Activated naive CD4-positive, alpha-beta T cell treated with anti-CD3 and anti-CD28 coated beads, Interleukin-2, amount 50 U/mL, for 72 hours (primary cell): ENCODE measurements around the gene CSNK1G1. TPM values are rescaled to one million over a fixed set of nuclear protein-coding genes. Genes with fewer than 3 reads are reported as not detected.
"Not testable (repeated sequence)": the region's sequence is repeated elsewhere in the genome, so short reads cannot be mapped to it uniquely, and the experiment has no call there.

Experiments
- ATAC-seq, 2 donors: fragments of 150-1000 bp; cut with Tn5 transposase; 2 replicates each; pipeline ENCODE4 v1.10.0; 2021; ENCODE audit warnings: mild to moderate bottlenecking in 2 of 2, moderate library complexity in 2 of 2
- DNase-seq, 2 donors: peaks; one replicate each; pipeline ENCODE4 v3.0.0; 2021 to 2022; ENCODE audit warnings: low spot score in 2 of 2
- H3K27ac Mint-ChIP-seq, 2 donors: one replicate each; pipeline ENCODE4 v1.8.0; 2022; ENCODE audit warnings: mild to moderate bottlenecking in 2 of 2, mixed read lengths in 2 of 2
- H3K36me3 Mint-ChIP-seq, 2 donors: one replicate each; pipeline ENCODE4 v1.8.0; 2022; ENCODE audit warnings: mixed read lengths in 2 of 2
- H3K9me3 Mint-ChIP-seq, 2 donors: one replicate each; pipeline ENCODE4 v1.8.0; 2022; ENCODE audit warnings: mixed read lengths in 2 of 2
- total RNA-seq, 2 donors: library from RNA; stranded (reverse); gene quantifications; one replicate each; pipeline ENCODE4 v1.2.3, GENCODE V29; 2022

CSNK1G1 gene
- total RNA-seq, 2 donors from 2014 or later, result 26.6 to 32.3 TPM

DNA sequence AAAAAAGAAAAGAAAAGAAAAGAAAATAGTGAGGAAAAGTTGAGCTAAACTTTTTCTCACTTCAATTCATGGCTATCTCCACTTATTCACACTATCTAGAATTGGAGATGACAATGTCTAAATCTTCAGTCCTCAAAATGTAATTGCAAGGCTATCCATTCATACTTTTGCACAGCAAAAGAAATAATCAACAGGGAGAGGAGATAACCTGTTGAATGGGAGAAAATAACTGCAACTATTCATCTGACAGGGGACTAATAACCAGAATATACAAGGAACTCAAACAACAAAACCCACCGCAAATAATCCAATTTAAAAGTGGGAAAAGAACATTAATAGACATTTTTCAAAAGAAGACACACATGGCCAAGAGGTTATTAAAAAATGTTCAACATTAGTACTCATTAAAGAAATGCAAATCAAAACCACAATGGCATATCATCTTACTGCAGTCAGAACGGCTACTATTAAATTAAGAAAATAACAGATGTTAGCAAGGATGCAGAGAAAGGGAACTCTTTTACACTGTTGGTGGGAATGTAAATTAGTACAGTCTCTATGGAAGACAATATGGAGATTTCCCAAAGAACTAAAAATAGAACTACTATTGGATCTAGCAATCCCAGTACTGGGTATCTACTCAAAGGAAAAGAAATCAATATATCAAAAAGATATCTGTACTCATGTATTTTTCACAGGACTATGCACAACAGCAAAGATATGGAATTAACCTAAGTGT lies 119.6 kb downstream of the CSNK1G1 start:
- Mint-ChIP-seq H3K9me3 (no peaks in the 10 kb centered on the region), H3K36me3 (peaks cover 0 to under 1% of the 10 kb centered on the region in 2 donors), H3K27ac (no peak overlapping the region)
- no peak for ATAC-seq
- DNase-seq, result no peak

DNA sequence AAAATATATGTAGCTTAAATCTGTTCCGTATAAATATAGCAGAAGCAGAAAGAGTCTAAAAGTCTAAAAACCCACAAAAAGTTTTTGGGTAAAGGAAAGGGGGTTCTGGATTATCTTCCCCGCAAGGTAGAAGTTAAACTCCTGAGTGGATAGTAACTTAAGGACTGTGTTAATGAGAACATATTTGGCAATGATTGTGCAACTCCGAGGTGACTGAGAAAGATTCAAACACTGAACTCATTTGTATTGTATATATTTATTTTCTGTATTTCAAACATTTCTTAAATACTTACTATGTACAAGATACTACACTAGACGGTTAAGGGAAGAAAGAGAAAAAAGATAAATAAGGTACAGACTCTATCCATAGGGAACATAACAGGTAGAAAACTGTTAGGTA lies 120.4 kb downstream of the CSNK1G1 start:
- Mint-ChIP-seq H3K9me3 (no peaks in the 10 kb centered on the region), H3K36me3 (no peaks in the 10 kb centered on the region), H3K27ac (no peak overlapping the region)
- ATAC-seq, result no peak
- no peak for DNase-seq

DNA sequence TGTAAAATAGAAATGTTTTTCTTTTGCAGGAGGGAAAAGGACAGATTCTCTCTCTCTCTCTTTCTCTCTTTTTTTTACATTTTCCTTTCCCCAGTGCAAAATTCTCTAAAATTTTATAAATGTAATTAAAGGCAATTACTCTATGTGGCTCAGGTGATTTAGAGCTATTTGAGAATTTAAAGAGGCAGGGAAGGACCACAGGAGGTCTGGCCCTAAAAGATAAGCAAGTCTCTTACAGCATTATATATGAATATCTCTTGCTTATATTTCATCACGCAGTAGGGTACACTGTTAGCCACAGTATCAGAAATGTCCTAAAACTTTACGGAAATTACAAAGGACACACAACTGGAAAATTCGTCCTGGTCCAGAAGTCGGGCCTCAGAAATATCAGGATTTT lies 122.7 kb downstream of the CSNK1G1 start:
- ATAC-seq, result no peak
- Mint-ChIP-seq H3K27ac (no peak overlapping the region), H3K36me3 (no peaks in the 10 kb centered on the region)

DNA sequence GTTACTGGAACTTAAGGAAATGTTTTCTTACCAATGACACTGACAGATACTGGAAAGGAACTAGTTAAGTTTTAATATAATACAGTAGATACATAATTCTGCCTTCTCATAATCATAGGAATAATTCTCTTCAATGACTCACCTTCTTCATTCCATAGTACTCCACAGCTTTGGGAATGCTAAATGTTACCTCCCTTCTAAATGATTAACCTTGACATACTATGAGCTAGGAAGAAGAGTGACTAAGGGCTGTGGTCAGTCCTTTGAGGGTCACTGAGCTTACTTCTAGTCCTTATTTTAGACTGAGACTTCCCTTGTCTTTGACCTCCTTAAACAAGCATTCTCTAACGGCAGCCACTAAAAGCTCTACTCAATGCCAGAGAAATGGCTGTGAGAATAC lies 123.6 kb downstream of the CSNK1G1 start:
- Mint-ChIP-seq H3K27ac (no peak overlapping the region), H3K36me3 (peaks cover 2 to 4% of the 10 kb centered on the region in 2 donors), H3K9me3 (no peaks in the 10 kb centered on the region)
- no peak for DNase-seq
- ATAC-seq, result no peak

More for the DNA sequence above, 122.7 kb downstream of the CSNK1G1 start:
- no peaks in the 10 kb centered on the region for H3K9me3 Mint-ChIP-seq
- DNase-seq, result no peak

DNA sequence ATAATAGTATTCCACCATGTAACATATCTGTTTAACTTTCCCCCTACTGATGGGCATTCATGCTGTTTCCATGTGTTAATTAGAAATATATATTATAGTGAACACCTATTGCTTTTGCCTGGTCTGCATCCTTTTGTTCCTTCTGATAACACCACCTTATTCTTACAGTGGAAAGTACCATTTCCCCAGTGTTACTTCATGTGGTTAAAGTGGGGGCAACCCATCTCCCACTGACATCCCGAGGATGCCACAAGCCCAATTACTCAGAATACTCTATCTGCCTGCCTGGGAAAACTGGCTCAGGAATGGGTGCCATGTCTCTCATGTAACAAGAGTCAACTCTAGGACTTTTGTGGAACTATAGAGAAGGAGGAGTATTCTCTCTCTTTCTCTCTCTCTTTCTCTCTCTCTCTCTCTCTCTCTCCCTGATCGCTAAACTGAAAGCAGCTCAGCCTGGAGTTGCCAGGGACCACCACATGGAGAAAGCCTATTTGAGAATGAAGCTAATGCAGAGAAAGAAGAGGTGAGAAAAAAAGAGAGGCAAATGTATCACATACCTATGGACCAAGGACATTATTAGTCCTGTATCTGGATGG lies 126.7 kb downstream of the CSNK1G1 start:
- Mint-ChIP-seq H3K36me3 (peaks cover 5 to 7% of the 10 kb centered on the region in 2 donors), H3K9me3 (no peaks in the 10 kb centered on the region), H3K27ac (no peak overlapping the region)
- DNase-seq, result no peak
- ATAC-seq, result peak in 1 of 2 donors; percentile 70

DNA sequence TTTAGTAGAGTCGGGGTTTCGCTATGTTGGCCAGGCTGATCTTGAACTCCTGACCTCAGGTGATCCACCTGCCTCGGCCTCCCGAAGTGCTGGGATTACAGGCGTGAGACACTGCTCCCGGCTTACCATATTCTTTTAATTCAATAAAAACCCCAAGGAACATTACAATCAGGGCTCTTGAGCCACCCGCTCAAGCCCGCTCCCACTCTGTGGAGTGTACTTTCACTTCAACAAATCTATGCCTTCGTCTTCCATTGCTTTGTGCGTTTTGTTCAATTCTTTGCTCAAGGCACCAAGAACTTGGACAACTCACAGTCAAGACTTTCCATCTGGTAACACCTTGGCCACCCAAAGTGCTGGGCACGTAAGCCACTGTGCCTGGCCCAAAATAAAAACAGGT lies 130.2 kb downstream of the CSNK1G1 start:
- Mint-ChIP-seq H3K36me3 (peaks cover 7 to 12% of the 10 kb centered on the region in 2 donors), H3K27ac (no peak overlapping the region), H3K9me3 (no peaks in the 10 kb centered on the region)
- ATAC-seq (no peak), DNase-seq (no peak)

DNA sequence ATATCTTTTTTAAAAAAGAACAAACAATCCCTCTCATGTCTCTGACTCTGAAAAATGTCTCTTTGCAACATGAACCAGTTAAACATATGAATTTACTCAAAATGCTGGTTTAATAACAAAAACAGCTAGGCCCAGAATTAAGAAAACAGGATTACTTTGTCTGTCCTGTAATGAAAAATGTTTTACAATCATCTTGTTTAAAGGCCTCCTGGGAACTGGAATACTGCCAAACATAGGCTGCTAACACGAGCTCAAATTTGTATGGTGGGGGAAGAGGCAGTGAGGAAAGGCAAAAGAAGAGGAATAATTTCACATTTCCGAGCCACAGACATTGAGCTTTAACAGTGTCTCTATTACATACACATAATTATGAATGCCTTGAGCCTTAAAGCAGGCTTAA lies 131.5 kb downstream of the CSNK1G1 start:
- no peak overlapping the region for H3K27ac Mint-ChIP-seq
- DNase-seq (no peak), ATAC-seq (no peak)
- H3K9me3 Mint-ChIP-seq, result no peaks in the 10 kb centered on the region
- H3K36me3 Mint-ChIP-seq, result peaks cover 7 to 12% of the 10 kb centered on the region in 2 donors

DNA sequence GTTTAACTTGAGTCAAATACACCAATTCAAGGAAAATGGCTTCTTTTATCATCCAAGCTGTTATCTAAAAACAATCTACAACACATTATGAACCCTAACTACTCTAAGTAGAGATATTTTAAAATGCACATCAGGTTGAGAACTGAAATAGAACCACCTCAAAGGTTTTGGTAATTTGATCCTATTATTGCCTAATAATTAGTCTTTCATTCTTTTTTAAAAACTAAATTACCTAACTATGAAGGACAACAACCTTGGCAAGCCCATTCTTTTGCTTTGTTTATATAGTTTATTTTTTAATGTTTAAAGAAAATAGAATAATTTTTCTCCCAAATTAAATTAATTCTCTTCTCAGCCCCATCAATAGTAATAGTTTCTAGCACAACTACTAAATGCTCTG lies 132.1 kb downstream of the CSNK1G1 start:
- Mint-ChIP-seq H3K27ac (no peak overlapping the region), H3K36me3 (peaks cover 7 to 12% of the 10 kb centered on the region in 2 donors), H3K9me3 (no peaks in the 10 kb centered on the region)
- DNase-seq, result no peak
- no peak for ATAC-seq

DNA sequence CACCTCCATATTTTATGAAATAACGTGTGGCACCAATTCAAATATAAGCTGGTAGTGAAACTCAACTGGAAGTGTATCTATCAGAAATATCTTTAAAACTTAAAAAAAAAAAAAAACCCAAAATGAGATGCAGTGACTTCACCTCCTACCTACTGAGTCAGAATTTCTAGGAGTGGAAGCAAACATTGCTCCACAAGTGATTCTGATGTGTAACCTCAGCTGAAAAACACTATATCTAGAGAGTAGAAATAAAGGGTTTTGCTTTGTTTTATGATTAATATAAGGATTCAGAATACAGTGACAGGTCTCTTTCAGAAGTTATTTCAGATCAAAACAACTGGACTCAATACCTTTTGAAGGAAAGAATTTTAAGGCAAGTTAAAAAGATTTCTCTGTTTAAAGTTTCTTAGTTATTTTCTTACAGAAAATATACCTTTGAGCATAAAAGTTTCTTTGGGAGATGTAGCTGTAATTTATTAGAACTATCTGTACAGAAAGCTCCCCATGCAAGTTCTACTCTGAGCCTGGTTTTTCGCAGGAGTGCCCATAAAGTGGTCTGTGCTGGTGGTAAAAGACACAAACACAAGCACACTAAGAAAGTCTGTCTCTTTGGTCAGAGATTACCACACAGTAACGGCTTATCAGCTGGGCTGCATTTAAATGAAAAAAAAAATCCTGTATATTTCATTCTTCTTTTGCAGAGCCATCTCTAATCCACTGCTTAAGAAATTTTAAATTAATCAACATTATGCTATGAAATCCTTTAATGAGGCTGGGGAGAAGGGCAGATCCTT lies 133.2 kb downstream of the CSNK1G1 start:
- Mint-ChIP-seq H3K9me3 (no peaks in the 10 kb centered on the region), H3K27ac (peak overlapping the region; percentile 25 to 52)
- peak; percentile 85 to 97 for ATAC-seq

DNA sequence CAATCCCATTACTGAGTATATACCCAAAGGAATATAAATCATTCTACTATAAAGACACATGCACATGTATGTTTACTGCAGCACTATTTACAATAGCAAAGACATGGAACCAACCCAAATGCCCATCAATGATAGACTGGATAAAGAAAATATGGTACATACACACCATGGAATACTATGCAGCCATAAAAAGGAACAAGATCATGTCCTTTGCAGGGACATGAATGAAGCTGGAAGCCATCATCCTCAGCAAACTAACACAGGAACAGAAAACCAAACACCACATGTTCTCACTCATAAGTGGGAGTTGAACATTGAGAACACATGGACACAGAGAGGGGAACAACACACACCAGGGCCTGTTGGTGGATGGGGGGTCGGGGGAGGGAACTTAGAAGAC lies 134.1 kb downstream of the CSNK1G1 start:
- ATAC-seq, H3K9me3 Mint-ChIP-seq, DNase-seq, H3K27ac Mint-ChIP-seq, H3K36me3 Mint-ChIP-seq: not testable (repeated sequence)

More for the DNA sequence above, 133.2 kb downstream of the CSNK1G1 start:
- no peak for DNase-seq
- peaks cover 6 to 12% of the 10 kb centered on the region in 2 donors for H3K36me3 Mint-ChIP-seq

DNA sequence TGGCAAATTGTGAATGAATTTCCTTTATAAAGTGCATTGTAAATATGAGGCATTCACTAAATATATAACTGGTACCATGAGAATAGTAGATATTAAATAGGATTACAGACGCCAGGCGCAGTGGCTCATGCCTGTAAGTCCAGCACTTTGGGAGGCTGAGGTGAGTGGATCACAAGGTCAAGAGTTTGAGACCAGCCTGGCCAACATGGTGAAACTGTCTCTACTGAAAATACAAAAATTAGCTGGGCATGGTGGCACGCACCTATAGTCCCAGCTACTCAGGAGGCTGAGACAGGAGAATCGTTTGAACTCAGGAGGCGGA lies 138.6 kb downstream of the CSNK1G1 start:
- not testable (repeated sequence) for DNase-seq, H3K9me3 Mint-ChIP-seq, H3K27ac Mint-ChIP-seq, ATAC-seq, H3K36me3 Mint-ChIP-seq

DNA sequence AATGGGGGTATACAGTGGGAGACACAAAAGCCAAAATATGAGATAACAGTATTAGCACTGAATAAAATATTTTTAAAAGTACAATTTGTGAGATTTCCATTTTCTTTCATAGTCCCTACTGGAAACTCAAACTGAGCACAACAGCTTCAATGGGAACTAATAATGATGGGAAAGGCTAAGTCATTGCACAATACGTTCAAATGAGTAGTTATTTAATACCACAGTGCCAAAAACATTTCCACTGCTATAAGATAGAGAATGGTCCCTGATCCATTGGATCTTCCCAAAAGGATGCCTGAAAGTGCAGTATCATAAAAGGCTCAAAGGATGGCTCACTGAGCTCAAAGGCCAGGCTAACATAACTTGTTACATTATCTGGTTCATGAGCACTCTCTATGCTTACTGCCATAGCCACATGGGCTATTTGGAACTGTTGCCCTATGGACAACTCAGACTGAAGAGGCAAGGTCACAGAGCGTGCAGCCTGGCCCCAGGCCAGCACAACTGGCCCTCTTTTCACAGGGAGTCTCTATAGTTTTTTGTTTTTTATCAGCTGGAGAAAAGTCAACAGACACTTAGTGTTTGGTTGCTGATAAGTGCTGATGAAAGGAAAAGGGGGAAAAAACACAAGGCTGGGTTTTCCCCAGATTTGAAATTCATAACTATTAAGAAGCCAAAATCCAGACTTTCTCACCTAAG lies 139.1 kb downstream of the CSNK1G1 start:
- Mint-ChIP-seq H3K9me3 (no peaks in the 10 kb centered on the region), H3K36me3 (peaks cover 5 to 7% of the 10 kb centered on the region in 2 donors), H3K27ac (no peak overlapping the region)
- ATAC-seq, result no peak
- no peak for DNase-seq

DNA sequence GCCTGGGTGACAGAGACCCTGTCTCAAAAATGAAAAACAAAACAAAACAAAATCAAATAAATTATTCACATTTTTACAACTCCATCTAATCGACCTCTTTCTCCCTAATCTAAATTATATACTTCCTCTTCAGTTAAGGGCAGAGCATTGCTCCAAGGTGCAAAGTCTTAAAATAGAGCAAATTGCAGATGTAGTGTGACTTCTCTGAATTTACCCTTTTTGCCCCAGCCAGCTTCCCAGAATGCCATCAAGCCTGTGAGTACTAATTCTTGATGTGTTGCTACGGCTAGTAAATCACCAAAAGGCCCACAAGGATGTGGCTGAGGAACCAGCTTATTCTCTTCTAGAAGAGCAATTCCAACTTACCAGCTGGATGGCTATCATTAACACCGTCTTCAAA lies 139.8 kb downstream of the CSNK1G1 start:
- no peak for DNase-seq
- H3K27ac Mint-ChIP-seq, result no peak overlapping the region
- ATAC-seq, result no peak
- peaks cover 0 to 7% of the 10 kb centered on the region in 2 donors for H3K36me3 Mint-ChIP-seq
- H3K9me3 Mint-ChIP-seq, result no peaks in the 10 kb centered on the region

DNA sequence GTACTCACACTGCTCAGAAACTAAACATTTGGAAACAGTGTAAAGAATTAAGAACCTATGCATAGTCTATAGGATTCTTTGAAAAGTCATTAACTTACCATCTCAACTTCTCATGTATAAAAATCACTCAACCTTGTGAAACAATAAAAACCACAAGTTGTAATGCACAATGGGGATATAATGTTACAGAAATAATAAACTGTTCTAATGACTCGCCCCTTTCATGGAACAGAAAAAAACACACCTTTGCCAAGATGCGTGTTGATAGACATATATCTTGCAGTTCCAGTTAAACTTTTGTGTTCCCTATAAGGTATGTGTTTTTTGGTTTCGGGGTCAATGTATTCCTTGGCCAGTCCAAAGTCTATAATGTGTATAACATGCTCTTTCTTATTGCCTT lies 142.3 kb downstream of the CSNK1G1 start:
- Mint-ChIP-seq H3K27ac (no peak overlapping the region), H3K9me3 (no peaks in the 10 kb centered on the region), H3K36me3 (peaks cover 0 to 7% of the 10 kb centered on the region in 2 donors)
- ATAC-seq (no peak), DNase-seq (no peak)

DNA sequence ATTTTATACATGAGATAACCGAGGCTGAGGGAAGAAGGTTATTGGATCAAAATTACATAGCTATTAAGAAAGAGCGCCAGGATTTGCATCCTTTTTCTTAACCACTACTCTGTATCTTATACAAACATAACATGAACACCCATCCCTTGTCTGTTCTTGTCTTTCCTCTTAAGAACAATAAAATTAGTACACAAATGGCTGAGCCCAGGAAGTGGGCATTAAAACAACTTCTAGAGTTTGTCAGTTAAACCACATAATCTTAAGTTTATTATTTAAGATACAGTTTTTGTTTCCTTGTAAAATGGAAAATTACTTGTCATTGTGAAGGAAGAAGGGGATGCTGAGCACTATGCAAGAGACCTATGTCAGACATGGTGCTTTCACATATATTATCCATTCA lies 144.3 kb downstream of the CSNK1G1 start:
- ATAC-seq, result no peak
- Mint-ChIP-seq H3K27ac (no peak overlapping the region), H3K9me3 (no peaks in the 10 kb centered on the region), H3K36me3 (peaks cover 0 to 7% of the 10 kb centered on the region in 2 donors)
- no peak for DNase-seq

DNA sequence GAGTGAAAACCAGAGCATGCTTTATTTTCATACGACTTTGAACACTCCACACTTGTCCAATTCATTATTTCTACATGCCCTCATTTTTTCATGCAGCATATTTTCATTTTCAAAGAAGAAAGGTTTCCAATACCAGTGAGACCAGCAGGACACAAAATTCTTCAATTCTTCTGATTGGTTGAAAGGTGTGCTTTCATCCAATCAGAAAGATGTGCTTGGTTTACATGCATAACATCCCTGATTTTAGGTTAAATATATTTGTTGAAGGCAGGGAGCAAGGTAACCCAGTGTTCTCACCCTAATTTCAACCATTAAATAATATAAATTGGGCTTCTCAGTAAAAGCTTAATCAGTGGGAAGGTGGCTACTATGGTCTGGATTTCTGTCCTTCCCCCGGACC lies 145.6 kb downstream of the CSNK1G1 start:
- peaks cover 0 to 7% of the 10 kb centered on the region in 2 donors for H3K36me3 Mint-ChIP-seq
- H3K27ac Mint-ChIP-seq, result no peak overlapping the region
- DNase-seq (no peak), ATAC-seq (no peak)
- H3K9me3 Mint-ChIP-seq, result no peaks in the 10 kb centered on the region
